SH-SY5Y (cell line): ENCODE measurements around the gene DHX15.

Experiments
- GATA2 ChIP-seq: IDR thresholded peaks from 2 replicates; pipeline ENCODE4 v1.6.1; 2011; ENCODE audit warnings: mild to moderate bottlenecking, low read depth, low read length
- GATA3 ChIP-seq: IDR thresholded peaks from 2 replicates; pipeline ENCODE4 v1.6.1; 2011; ENCODE audit warnings: low read depth, mild to moderate bottlenecking, low read length, moderate library complexity

The DHX15 gene

DNA sequence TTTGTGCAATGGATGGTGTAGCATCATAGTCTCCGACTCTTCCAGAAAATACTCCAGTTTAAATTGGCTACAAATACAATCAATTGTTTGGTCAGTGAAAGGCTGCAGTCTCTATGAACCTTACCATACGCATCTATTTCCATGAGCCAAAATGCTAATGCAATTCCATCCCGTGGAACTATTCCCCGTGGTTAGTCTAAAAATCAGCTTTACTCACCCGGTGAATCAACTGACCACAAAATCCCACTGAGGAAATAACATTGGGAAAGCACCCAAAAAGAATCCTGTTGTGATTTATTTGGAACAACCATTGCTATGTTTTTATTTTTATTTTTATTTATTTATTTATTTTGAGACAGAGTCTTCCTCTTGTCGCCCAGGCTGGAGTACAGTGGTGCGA, 87.1 kb downstream of the DHX15 start:
- TF ChIP-seq GATA2, result no peak
- no peak for TF ChIP-seq GATA3

- TF ChIP-seq GATA3 (no peak), GATA2 (no peak)
These were observed 87.8 kb downstream of the DHX15 start for GRCh38 chr4:24496597-24496996.

DNA sequence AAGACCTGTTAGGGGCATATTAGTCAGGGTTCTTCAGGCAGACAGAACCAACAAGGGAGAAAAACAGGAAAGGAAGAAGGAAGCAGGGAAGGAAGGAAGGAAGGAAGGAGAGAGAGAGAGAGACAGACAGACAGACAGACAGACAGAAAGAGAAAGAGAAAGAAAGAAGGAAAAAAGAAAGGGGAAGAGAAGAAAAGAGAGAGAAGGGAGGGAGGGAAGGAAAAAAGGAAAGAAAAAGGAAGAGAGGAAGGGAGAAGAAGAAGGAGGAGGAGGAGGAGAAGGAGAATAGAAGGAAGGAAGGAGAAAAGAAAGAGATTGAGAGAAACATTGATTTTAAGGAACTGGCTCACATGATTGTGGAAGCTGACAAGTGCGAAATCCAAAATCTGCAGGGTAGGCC, 89.0 kb downstream of the DHX15 start:
- TF ChIP-seq GATA2, result no peak
- TF ChIP-seq GATA3, result no peak

DNA sequence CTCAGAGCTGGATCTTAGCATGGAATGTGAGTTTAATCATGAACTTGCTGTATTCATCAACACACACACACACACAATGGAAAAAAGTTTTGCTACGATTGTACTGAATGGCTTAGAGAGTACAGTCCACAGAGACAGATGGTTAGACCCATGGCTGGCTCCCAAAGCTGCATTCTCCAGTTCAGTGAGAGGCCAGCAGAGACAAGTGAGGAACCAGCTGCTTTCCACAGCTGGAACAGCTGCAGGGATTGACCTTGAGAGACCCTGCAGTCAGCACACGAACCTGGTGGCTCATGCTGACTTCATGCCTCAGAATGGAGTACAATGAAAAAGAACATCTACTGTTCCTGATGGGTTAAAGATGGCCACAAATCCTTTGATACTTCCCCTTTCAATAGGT, 94.5 kb downstream of the DHX15 start:
- TF ChIP-seq GATA3 (no peak), GATA2 (no peak)

DNA sequence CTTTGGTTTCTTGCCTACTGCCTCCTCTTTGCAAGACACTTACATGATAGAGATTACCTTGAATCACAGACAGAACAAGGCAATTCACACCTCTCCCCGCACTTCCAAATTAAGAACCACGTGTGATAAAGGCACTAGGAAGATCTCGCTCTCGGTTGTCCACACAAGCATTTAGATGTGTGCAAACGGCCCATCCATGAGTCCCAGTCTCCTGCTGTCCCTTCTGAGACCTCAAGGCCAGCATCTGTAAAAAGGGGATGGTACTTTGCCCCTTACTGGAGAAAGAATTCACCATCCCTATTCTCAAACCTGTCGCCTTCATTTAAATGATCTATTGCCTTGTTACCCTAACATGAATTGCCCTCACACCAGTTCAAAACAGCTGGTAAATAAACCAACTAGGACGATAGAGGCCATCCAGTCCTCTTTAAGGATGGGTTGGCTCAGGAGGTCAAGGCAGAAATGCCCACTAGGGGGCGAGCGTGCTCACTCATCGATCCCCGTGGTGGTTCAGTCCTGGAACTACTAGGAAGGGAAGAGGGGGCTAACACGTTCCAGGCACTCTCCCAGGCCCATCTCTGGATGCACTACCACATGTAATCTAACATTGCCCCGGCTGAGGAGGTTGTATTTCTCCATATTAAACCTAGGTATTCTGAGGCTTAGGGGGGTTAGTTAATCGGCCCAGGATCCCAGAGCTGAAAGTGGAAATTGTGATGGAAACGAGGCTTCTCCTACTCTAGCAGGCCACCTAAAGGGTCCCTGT, 95.8 kb downstream of the DHX15 start:
- TF ChIP-seq GATA2 (no peak), GATA3 (no peak)

- TF ChIP-seq GATA3 (no peak), GATA2 (no peak)
These were observed 101.5 kb downstream of the DHX15 start for GRCh38 chr4:24482871-24483270.

GRCh38 chr4:24477919-24478318, 106.4 kb downstream of the DHX15 start:
- no peak for TF ChIP-seq GATA2
- TF ChIP-seq GATA3, result no peak
